Measurements from ENCODE around the gene POGLUT2. TPM values are rescaled to one million over a fixed set of nuclear protein-coding genes. Genes with fewer than 3 reads are reported as not detected.
"Not testable (repeated sequence)": the region's sequence is repeated elsewhere in the genome, so short reads cannot be mapped to it uniquely, and the experiment has no call there.

Gene POGLUT2
- total RNA-seq, 1 experiment from 2014 or later = 12.7 TPM

DNA sequence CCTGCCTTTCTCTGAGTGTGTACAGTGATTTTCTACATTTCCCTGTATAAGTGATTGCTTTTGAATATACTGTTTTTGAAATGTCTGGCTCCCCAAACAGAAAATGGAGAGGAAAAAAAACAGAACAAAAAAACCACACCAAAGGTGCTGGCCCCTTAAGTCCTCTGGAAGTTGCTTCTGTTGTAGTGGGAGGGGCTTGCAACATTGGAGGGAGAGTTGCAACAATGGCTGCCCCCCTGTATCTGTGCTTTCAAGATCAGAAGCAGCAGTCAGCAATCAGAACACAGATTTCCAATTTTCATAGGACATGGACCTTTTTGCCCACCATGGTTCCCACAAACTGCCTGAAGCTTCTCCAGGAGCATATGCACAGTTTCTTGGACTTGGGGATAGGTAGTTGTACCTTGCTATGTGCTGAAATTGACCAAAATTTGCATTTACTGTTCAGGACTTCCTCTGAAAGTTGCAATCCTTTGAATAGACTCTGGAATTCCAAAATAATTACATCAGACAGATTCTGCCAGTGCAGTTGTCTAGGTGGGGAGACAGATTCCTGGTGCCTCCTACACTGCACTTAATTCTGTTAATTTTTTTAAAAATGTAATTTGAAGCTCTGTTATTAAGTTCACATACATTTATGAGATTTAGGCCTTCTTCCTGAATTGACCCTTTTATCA lies 14.0 kb upstream of the POGLUT2 start:
- no peak for DNase-seq (ENCODE audit: extremely low read depth, low read depth)

DNA sequence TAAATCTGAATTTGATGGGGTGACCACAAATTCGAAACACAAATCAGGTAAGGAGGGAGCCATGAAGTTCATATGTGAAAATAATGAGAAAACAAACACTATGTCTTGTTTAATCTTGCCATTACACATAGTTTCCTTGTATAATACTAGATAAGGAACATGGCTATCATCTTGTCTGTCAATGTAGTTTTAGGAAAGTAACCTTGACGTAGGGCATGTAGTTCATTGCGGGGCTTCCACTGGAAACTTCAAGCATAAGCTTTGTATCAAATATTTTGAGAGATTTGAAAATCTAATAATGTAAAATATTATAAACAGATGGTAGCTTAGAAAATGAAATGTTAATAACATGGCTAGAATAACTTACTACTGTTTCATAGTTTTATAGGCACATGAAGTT lies 8.9 kb upstream of the POGLUT2 start:
- DNase-seq (ENCODE audit: extremely low read depth, low read depth) = no peak

DNA sequence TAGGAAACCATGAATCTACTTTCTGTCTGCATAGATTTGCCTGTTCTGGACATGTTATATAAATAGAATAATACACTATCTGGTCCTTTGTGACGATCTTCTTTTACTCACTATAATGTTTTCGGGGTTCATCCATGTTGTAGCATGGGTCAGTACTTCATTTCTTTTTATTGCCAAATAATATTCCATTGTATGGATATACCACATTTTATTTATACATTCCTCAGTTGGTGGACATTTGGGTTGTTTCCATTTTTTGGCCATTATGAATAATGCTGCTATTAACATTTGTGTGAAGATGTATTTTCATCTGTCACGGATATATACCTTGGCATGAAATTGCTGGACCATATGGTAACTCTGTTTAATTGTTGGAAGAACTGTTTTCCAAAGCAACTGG lies 6.9 kb upstream of the POGLUT2 start:
- no peak for DNase-seq (ENCODE audit: extremely low read depth, low read depth)

DNA sequence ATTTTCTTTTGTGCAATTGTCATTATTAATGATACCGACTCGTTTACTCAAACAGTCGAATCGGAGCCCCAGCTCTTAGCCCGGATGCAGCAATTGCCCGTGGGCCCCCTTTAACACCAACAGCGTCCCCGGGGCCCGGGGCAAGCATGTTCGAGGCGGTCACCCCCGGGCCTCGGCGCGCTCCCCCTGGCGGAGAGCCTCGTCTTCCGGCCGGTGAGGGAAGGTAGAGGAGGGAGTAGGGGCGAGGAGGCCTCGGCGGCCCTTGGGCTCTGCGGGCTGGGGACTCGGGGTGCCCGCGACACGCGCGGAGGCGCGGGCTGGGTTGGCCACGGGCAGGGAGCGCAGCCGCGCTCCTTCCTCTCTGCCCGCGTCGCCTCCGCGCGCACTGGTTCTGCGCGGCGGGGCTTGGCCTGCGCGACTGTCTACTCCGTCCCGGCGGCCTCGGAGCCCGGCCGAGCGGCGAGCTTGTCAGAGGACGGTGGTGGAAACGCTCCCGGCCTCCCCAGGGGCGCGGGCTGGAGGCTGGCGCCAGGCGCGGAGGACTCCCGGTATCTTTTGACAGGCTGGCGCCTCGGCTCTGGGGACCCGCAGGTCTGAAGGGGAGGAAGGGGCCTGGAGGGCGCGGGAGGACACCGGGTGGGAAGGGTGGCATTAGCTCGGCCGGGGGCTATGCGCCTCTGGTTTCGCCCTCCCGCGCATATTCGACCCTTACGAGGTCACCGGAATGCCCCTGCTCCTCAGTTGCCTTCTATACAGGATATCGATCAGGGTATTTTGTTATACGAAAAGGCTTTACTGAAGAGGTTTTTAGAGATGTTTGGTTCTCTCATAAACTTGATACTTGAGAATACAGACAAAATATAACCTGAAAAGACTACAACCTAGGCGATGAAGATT lies 1.6 kb upstream of the POGLUT2 start:
- DNase-seq (ENCODE audit: extremely low read depth, low read depth) = peak; percentile 67

DNA sequence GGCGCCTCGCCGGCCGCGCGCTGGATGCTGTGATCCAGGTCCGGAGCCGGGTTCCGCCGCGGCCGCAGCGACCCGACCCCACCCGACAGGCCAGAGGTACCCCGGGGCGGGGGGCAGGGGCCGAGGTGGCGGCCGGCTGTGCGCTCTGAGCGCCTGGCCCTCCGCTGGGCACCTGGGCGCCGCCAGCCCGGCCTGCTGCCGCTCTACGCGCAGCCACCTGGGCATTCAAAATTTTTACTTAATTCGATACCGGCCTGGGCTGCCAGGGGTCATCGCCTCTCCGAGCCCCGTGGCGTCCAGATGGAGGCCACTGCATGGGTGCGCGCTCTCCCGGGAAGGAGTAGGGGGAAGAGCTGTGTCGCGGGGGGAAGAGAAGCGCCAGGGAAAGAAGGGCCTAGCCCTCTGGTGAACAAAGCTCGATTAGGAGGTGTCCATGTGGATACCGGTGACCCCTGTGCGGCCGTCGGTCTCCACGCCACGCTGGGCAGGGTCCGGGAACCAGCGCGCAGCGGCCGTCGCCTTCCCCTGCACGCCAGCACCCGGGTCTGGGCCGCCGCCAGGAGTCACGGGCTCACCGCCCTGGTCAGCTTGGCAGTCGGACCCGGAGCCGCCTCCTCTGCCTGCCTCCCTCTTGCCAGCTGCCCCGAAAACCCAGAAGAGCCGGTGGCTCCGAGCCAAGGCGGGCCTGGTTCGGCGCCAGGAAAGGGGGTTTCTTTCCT lies 809 bp upstream of the POGLUT2 start:
- DNase-seq (ENCODE audit: extremely low read depth, low read depth) = no peak

DNA sequence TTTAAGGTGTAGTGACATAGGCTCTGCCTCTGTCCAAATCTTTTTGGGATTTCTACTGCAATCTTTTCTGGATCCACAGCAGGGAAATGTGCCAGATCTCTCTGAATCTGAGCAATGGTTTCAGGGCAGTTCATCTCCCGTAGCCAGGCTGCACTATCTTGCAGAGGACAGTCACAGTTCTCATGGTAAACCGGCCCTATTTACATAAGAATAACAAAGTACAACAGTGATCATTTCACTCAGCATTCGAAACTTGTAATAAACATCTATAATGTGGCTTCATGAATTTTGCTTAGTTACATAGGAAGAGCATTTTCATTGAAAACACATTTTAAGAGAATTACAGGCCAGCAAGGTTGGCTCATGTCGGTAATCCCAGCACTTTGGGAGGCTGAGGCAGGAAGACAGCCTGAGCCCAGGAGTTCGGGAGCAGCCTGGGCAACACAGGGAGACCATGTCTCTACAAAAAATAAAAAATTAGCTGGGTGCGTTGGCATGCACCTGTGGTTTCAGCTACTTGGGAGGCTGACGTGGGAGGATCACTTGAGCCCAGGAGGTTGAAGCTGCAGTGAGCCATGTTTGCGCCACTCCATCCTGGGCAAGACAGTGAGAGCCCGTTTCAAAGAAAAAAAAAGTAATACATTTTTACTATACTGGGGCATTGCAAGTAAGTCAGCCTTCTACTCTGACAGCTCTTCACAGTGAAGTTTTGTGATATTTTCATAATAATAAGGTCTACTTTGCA lies 5.0 kb downstream of the POGLUT2 start:
- DNase-seq (ENCODE audit: extremely low read depth, low read depth) = no peak

DNA sequence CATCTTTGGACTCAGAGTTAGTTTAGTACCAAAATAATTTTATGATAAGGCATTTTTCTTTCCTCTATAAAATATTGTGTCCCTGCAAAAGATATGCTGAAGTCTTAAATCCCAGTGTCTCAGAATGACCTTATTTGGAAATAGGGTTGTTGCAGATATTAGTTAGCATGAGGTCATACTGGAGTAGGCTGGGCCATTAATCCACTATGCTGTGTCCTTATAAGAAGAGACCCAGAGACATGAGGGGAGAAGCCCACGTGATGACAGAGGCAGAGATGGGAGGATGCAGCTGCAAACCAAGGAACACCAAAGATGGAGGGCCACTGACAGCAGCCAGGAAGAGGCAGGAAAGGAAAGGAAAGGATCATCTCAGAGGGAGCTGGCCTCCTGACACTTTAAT lies 6.4 kb downstream of the POGLUT2 start:
- DNase-seq (ENCODE audit: extremely low read depth, low read depth) = no peak

DNA sequence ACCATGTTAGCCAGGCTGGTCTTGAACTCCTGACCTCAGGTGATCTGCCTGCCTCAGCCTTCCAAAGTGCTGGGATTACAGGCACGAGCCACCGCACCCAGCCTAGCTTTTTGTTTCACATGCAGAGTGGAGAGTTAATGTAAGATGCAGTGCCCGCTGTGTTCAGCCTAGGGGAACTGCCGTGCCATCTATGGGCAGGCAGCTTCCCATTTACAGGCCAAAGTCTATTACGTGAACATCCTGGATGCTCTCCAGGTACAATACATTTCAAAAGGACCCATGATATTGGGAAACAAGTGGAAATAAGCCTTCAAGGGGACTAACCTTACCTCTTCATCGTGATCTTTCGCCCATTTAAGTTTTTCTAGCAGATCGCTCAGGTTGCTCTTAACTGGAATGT lies 10.1 kb downstream of the POGLUT2 start:
- no peak for DNase-seq (ENCODE audit: extremely low read depth, low read depth)

DNA sequence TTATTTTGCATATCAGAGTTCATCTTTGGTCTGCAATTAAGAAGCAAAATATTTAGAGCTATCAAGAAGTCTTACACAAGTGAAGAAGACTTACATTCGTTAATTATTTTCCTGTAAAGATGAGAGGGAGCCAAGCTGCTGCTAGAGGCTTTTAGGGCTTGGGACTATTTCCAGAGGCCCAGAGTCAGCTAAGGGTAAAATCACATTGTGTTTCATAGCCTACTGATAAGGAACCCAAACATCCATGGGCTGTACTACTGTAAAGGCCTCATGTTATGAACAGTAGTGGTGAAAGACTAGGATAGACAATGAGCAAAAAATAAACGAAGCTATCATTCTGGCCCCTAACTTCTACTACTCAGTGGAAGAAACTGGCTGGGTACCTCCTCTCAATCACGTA lies 14.3 kb downstream of the POGLUT2 start:
- no peak for DNase-seq (ENCODE audit: extremely low read depth, low read depth)

DNA sequence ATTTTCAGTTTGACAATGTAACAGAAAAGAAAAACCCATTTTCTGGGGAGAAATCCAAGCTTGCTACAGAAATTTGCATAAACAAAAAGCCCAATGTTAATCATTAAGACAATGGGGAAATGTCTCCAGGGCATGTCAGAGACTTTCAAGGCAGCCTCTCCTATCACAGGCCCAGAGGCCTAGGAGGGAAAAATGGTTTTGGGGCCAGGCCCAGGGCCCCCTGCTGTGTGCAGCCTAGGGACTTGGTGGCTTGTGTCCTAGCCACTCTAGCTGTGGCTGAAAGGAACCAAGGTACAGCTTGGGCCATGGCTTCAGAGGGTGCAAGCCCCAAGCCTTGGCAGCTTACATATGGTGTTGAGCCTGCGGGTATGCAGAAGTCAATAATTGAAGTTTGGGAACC lies 17.2 kb downstream of the POGLUT2 start:
- DNase-seq (ENCODE audit: extremely low read depth, low read depth) = no peak

DNA sequence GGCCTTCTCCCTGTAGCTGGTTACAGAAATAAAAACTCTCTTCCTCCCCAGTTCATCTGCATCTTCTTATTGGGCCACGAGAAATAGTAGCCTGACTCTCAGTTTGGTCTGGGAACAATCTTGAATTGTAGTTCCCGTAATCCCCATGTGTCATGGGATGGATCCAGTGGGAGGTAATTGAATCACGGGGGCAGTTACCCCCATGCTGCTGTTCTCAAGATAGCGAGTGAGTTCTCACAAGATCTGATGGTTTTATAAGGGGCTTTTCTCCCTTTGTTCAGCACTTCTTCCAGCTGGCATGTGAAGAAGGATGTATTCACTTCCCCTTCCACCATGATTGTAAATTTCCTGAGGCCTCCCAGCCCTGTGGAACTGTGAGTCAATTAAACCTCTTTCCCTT lies 18.1 kb downstream of the POGLUT2 start:
- DNase-seq (ENCODE audit: extremely low read depth, low read depth) = not testable (repeated sequence)

DNA sequence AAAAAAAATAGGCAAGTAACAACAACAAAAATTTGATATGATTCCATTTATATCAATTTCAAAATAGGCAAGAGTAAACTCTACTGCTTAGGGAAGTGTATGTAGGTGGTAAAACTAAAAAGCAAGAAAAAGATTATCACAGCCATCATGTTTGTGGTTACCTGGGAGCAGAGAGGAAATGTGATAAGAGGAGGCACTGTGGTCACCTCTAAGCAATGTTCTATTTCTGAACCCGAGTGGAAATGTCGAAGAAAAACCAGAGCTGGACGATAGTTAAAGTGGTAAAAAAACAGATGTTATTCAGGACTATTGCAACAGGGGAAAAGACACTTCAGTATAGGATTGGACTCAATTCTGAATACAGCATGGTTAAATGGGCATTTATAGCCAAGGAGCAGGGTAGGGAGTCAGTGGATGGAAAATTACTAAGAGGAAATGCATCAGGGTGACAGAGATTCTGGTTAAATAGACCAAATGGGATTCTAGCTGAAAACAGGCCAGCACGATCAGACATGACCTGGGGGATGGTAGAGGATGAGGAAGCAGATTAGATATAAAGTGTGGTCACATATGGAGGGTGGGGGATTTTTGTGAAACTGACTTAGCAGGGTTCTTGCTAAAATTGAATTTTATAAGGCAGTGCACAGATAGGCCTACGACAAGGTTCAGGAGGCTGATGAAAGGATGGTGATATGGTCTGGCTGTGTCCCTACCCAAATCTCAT lies 19.2 kb downstream of the POGLUT2 start:
- DNase-seq (ENCODE audit: extremely low read depth, low read depth) = no peak

DNA sequence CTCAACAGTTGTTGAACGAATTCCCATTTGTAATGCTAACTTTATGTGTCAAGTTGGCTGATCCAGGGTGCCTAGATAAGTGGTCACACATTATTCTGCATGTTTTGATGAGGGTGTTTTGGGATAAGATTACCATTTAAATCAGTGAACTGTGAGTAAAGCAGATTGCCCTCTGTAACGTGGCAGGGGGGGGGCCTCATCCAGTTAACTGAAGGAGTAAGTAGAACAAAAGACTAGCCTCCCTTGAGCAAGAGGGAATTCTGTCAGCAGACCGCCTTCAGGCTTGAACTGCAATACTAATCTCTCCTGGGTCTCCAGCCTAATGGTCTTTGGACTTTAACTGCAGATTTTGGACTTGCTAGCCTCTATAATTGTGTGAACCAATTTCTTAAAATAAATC lies 21.0 kb downstream of the POGLUT2 start:
- DNase-seq (ENCODE audit: extremely low read depth, low read depth) = no peak

DNA sequence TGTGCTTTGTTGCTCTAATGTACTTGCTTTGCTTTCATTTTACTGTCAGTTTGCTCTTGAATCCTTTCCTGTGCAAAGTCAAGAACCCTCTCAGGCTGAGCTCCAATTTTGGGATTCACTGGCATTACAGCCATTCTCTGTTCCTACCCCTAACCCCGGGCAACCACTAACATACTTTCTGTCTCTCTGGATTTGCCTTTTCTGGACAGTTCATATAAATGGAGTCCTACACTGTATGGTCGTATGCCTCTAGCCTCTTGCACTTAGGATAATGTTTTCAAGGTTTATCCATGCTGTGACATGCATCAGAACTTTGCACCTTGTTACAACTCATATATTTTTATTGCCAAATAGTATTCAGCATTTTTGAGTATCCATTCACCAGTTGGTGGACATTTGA lies 22.5 kb downstream of the POGLUT2 start:
- no peak for DNase-seq (ENCODE audit: extremely low read depth, low read depth)

DNA sequence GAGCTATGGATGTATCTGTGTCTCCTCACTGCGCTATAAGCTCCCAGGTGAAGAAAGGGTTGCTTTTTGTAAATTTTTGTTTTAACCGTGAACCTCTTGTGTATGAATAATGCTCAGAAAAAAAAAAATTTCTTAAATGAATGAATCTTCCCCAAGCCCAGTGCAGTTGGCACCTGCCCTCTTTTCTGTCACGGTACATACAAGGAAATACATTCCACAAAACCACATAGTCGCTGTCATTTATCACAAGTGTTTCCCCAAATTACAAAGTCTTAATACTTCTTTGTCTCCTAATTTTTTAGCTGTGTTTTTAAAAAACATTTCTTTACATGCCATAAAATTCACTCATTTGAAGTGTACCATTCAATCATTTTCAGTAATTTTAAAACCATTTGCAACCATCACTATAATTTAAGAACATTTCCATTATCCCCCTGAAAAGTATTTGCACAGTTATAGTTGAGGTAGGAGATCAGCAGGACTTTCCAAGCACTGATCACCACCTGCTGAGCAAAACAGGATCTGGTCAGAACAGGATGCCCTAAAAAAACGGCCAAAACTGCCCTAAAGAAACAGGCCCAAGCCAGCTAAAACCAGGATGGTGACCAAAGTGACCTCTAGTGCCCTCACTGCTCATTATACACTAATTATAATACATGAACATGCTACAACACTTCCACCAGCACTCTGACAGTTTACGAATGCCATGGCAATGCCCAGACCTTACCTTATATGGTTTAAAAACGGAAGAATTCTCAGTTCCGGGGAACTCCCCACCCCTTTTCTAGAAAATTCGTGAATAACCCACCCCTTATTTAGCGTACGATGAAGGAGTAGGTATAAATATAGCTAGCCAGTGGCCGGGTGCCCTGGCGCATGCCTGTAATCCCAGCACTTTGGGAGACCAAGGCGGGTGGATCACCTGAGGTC lies 23.9 kb downstream of the POGLUT2 start:
- no peak for DNase-seq (ENCODE audit: extremely low read depth, low read depth)

DNA sequence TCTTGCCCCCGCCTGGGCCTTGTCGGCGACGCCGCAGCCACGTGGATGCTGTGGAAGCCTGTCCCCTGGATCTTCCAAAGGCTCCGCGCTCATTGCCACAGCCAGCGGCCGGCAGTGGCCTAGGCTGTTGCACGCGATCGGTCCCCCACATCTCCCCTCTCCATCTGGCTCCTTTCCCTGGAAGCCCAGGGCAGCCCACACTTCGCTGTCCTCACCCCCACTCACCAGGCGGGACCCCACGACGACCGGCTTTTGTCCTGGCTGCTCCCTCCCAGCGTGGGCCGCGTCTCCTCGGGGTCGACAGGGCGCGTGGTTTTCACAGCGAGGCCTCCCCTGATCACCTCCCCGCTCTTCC lies 24.6 kb downstream of the POGLUT2 start:
- DNase-seq (ENCODE audit: extremely low read depth, low read depth) = no peak

DNA sequence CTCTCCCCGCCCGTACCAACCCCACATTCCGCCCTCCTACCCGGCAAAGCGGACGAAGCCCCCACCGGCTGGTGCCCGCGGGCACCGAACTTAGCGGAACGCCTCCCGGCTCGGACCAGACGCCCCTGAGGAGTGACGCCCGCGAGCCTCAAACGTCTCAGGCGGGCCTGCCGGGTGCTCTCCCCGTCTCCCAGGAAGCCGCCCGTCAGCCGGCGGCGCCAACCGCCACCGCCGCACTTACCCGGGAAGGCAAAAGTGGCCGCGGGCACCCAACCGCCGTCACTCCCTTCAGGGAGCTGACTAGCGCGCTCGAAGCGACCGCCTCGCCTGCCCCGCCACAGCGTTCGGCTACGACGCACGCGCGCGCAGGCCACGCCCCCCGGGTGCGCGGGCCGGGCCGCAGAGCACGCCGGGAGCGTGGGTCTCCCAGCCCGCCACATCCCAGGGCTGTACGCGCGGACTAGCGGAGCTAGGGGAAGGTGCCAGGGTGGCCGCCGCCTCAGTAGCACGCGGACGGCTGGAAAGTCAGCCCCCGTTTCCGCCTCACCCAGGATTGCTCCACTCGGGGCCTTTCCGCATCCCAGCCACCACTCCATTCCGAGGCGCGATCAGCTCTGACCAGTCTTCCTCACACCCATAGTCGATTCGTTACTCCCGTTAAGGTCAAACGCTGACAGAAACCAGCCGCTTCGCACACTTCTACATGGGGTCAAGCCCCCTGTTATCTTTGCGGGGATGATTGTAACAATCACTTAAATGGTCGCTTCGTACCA lies 25.1 kb downstream of the POGLUT2 start, which contains the start of gene TEX30:
TSS of gene TEX30 (minus strand) at position 346 of the 773 bp plus-strand sequence. CDS start 3,760 bp downstream, outside the sequence.
- peak; percentile 66 for DNase-seq (ENCODE audit: extremely low read depth, low read depth)

DNA sequence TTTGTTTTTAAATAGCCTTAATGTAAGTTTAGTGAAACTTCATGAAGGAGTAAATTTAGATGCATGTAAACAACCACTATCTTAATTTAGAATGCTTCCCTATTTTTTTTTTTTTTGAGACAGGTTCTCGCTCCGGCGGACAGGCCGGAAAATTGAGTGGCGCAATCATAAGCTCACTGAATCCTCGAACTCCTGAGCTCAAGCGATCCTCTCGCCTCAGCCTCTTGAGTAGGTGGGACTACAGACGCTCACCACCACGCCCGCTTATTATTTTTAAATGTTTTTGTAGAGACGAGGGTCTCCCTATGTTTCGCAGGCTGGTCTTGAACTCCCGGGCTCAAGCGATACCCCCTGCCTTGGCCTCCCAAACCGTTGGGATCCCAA lies 26.7 kb downstream of the POGLUT2 start:
- no peak for DNase-seq (ENCODE audit: extremely low read depth, low read depth)
